HL-60 (cell line): ENCODE data around the gene FBH1.

Experiments used
- DNase-seq, 2 experiments: peaks; one replicate each; pipeline ENCODE4 v3.0.0-alpha.2; 2010 to 2020; ENCODE audit warnings: low read depth in 1 of 2, low spot score in 1 of 2
- H3K27ac ChIP-seq: fragments of 250-450 bp; sonication (Bioruptor Pico); replicated peaks from 2 replicates; pipeline ENCODE4 v1.5.1; 2020; ENCODE audit warnings: mild to moderate bottlenecking, moderate library complexity
- H3K27me3 ChIP-seq: fragments of 250-450 bp; sonication (Bioruptor Pico); 2 replicates; pipeline ENCODE4 v1.5.1; 2021; ENCODE audit warnings: mild to moderate bottlenecking, moderate library complexity; ENCODE audit not compliant: insufficient read depth, poor library complexity, severe bottlenecking
- H3K4me3 ChIP-seq: replicated peaks from 2 replicates; pipeline ENCODE4 v1.5.1; 2011; ENCODE audit warnings: mild to moderate bottlenecking, control low read depth, low read length; ENCODE audit not compliant: insufficient read depth
- CTCF ChIP-seq: IDR thresholded peaks from one replicate; pipeline ENCODE4 v1.5.1; 2011; ENCODE audit warnings: low read length, control low read depth, inconsistent platforms; ENCODE audit not compliant: insufficient read depth
- GABPA ChIP-seq: IDR thresholded peaks from 2 replicates; pipeline ENCODE4 v1.6.1; 2012; ENCODE audit warnings: low read depth
- POLR2AphosphoS5 ChIP-seq: IDR thresholded peaks from 2 replicates; pipeline ENCODE4 v1.6.1; 2012; ENCODE audit warnings: low read depth
- REST ChIP-seq: IDR thresholded peaks from 2 replicates; pipeline ENCODE4 v1.6.1; 2012; ENCODE audit warnings: low read depth; ENCODE audit not compliant: insufficient replicate concordance
- SPI1 ChIP-seq: IDR thresholded peaks from 2 replicates; pipeline ENCODE4 v1.6.1; 2012; ENCODE audit warnings: low read depth, mild to moderate bottlenecking, borderline replicate concordance

FBH1 gene

GRCh38 chr10:5924889-5925288 is 34.8 kb downstream of the FBH1 start:
- TF ChIP-seq POLR2AphosphoS5, result no peak
- no peak for TF ChIP-seq REST
- no peak overlapping the region for H3K27ac ChIP-seq
- no peak for DNase-seq

GRCh38 chr10:5927306-5927705 is 37.3 kb downstream of the FBH1 start:
- TF ChIP-seq POLR2AphosphoS5 (no peak), GABPA (no peak), SPI1 (no peak), REST (no peak), CTCF (no peak)
- Histone ChIP-seq H3K4me3 (no peak overlapping the region), H3K27me3 (no peaks in the 10 kb centered on the region), H3K27ac (no peak overlapping the region)
- no peak for DNase-seq

More at GRCh38 chr10:5924889-5925288, 34.8 kb downstream of the FBH1 start:
- Histone ChIP-seq H3K4me3 (no peak overlapping the region), H3K27me3 (no peaks in the 10 kb centered on the region)

GRCh38 chr10:5929442-5929841 is 39.4 kb downstream of the FBH1 start:
- Histone ChIP-seq H3K4me3 (no peak overlapping the region), H3K27ac (no peak overlapping the region), H3K27me3 (no peaks in the 10 kb centered on the region)
- no peak for DNase-seq
- TF ChIP-seq GABPA (no peak), POLR2AphosphoS5 (no peak), SPI1 (no peak), CTCF (no peak), REST (no peak)

GRCh38 chr10:5930272-5930671 is 40.2 kb downstream of the FBH1 start:
- DNase-seq, result no peak
- no peak overlapping the region for H3K27ac ChIP-seq
- no peak overlapping the region for H3K4me3 ChIP-seq
- TF ChIP-seq SPI1, result no peak
- TF ChIP-seq CTCF, result no peak
- TF ChIP-seq GABPA, result no peak
- TF ChIP-seq POLR2AphosphoS5, result no peak
- no peak for TF ChIP-seq REST
- H3K27me3 ChIP-seq, result no peaks in the 10 kb centered on the region
